Body of pancreas (tissue), 4 donors: ENCODE measurements around the gene ZNF664.

ENCODE experiments used
- POLR2A ChIP-seq, 3 donors: fragments of 450-650 bp; IDR thresholded peaks; one replicate each; pipeline ENCODE4 v1.6.1; 2016; ENCODE audit warnings: antibody characterized with exemption in 3 of 3, mild to moderate bottlenecking in 2 of 3
- TF ChIP-seq, protein P1 (sequence below), 7 experiments: fragments of 450-650 bp in 4 of 7; fragments of 200-600 bp in 3 of 7; sonication (generic) in 3 of 7; IDR thresholded peaks; one replicate each; pipeline ENCODE4 v1.5.1; 2016 to 2019; ENCODE audit warnings: antibody characterized with exemption in 7 of 7

DNA sequence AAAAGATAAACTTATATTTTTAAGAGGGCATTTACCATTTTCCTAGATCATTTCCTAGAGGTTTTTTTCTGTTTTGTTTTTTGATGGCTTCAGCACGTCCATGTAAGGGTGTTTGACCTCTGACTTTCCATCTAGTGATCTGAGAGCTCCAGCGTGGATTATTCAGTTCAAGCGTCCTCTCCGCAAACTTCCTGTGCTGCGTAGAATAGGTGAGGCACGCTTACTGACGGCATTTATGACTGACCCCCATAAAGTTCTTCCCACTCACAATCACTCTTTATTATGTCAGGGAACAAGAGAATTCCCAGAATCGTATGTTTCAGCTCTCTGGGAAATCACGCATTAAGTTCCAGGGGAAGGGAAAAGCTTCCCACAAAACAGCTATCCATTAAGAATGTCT, 16.8 kb upstream of the ZNF664 start:
- TF ChIP-seq POLR2A (IDR thresholded peaks at IDR 0.05), result no peak
- TF ChIP-seq, protein P1, sequence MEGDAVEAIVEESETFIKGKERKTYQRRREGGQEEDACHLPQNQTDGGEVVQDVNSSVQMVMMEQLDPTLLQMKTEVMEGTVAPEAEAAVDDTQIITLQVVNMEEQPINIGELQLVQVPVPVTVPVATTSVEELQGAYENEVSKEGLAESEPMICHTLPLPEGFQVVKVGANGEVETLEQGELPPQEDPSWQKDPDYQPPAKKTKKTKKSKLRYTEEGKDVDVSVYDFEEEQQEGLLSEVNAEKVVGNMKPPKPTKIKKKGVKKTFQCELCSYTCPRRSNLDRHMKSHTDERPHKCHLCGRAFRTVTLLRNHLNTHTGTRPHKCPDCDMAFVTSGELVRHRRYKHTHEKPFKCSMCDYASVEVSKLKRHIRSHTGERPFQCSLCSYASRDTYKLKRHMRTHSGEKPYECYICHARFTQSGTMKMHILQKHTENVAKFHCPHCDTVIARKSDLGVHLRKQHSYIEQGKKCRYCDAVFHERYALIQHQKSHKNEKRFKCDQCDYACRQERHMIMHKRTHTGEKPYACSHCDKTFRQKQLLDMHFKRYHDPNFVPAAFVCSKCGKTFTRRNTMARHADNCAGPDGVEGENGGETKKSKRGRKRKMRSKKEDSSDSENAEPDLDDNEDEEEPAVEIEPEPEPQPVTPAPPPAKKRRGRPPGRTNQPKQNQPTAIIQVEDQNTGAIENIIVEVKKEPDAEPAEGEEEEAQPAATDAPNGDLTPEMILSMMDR (IDR thresholded peaks at IDR 0.05), result no peak
